Osteoblast (primary cell): ENCODE data around the gene CCDC170. TPM values are rescaled to one million over a fixed set of nuclear protein-coding genes. Genes with fewer than 3 reads are reported as not detected.

Experiments
- DNase-seq: peaks from one replicate; pipeline ENCODE4 v3.0.0; 2011; ENCODE audit warnings: low spot score, mixed read lengths; ENCODE audit not compliant: insufficient read length; ENCODE audit errors: missing footprints
- H2AFZ ChIP-seq: 2 replicates; pipeline ENCODE4 v1.6.0; 2011; ENCODE audit warnings: mild to moderate bottlenecking, low read length
- H3K27ac ChIP-seq: 2 replicates; pipeline ENCODE4 v1.5.1; 2011; ENCODE audit warnings: mild to moderate bottlenecking, low read depth, low read length, moderate library complexity
- H3K27me3 ChIP-seq: 2 replicates; pipeline ENCODE4 v1.6.0; 2012; ENCODE audit warnings: mild to moderate bottlenecking, control low read depth, inconsistent platforms, low read length, moderate library complexity; ENCODE audit not compliant: insufficient read depth
- H3K36me3 ChIP-seq: 2 replicates; pipeline ENCODE4 v1.5.1; 2011; ENCODE audit warnings: mild to moderate bottlenecking, low read length, control low read depth, moderate library complexity; ENCODE audit not compliant: insufficient read depth
- H3K4me1 ChIP-seq: 2 replicates; pipeline ENCODE4 v1.5.1; 2011; ENCODE audit warnings: mild to moderate bottlenecking, low read length, control low read depth, moderate library complexity; ENCODE audit not compliant: insufficient read depth
- H3K4me2 ChIP-seq: 2 replicates; pipeline ENCODE4 v1.6.0; 2011; ENCODE audit warnings: mild to moderate bottlenecking, low read length; ENCODE audit not compliant: insufficient read depth
- H3K4me3 ChIP-seq: fragments of 200-600 bp; sonication (generic); 3 replicates; pipeline ENCODE4 v1.5.1; 2012; ENCODE audit warnings: mild to moderate bottlenecking, low read length, inconsistent platforms; ENCODE audit not compliant: insufficient read depth
- H3K79me2 ChIP-seq: 2 replicates; pipeline ENCODE4 v1.6.0; 2012; ENCODE audit warnings: mild to moderate bottlenecking, low read length, control low read depth, inconsistent platforms; ENCODE audit not compliant: insufficient read depth
- H3K9me3 ChIP-seq: 2 replicates; pipeline ENCODE4 v1.5.1; 2011; ENCODE audit warnings: low read depth, low read length, control low read depth
- H4K20me1 ChIP-seq: 2 replicates; pipeline ENCODE4 v1.6.0; 2012; ENCODE audit warnings: mild to moderate bottlenecking, low read length, control low read depth; ENCODE audit not compliant: insufficient read depth
- total RNA-seq: library from RNA; depleted of rRNA; stranded (reverse); fragments of >200 nt; gene quantifications from 2 replicates; pipeline ENCODE4 v1.2.3, GENCODE V29; 2012
- TF ChIP-seq, protein P1 (sequence below): IDR thresholded peaks from 2 replicates; pipeline ENCODE4 v1.5.1; 2011; ENCODE audit warnings: mild to moderate bottlenecking, low read depth, low read length, moderate library complexity; ENCODE audit errors: extremely low read depth

The CCDC170 gene
- total RNA-seq, 1 donor = 1.8 TPM

GRCh38 chr6:151523034-151523433, 29.2 kb downstream of the CCDC170 start:
- Histone ChIP-seq H3K36me3 (no peaks in the 10 kb centered on the region), H3K4me3 (no peak overlapping the region), H2AFZ (no peak overlapping the region), H3K27ac (no peak overlapping the region), H3K4me2 (no peak overlapping the region), H3K4me1 (no peaks in the 10 kb centered on the region), H3K27me3 (no peaks in the 10 kb centered on the region), H4K20me1 (no peaks in the 10 kb centered on the region), H3K79me2 (no peaks in the 10 kb centered on the region), H3K9me3 (no peaks in the 10 kb centered on the region)
- DNase-seq = no peak
- TF ChIP-seq, protein P1, sequence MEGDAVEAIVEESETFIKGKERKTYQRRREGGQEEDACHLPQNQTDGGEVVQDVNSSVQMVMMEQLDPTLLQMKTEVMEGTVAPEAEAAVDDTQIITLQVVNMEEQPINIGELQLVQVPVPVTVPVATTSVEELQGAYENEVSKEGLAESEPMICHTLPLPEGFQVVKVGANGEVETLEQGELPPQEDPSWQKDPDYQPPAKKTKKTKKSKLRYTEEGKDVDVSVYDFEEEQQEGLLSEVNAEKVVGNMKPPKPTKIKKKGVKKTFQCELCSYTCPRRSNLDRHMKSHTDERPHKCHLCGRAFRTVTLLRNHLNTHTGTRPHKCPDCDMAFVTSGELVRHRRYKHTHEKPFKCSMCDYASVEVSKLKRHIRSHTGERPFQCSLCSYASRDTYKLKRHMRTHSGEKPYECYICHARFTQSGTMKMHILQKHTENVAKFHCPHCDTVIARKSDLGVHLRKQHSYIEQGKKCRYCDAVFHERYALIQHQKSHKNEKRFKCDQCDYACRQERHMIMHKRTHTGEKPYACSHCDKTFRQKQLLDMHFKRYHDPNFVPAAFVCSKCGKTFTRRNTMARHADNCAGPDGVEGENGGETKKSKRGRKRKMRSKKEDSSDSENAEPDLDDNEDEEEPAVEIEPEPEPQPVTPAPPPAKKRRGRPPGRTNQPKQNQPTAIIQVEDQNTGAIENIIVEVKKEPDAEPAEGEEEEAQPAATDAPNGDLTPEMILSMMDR = no peak

GRCh38 chr6:151524059-151524458, 30.2 kb downstream of the CCDC170 start:
- no peaks in the 10 kb centered on the region for H3K4me1 ChIP-seq
- no peak for DNase-seq
- H3K79me2 ChIP-seq = no peaks in the 10 kb centered on the region
- H4K20me1 ChIP-seq = no peaks in the 10 kb centered on the region
- no peak overlapping the region for H2AFZ ChIP-seq
- H3K27me3 ChIP-seq = no peaks in the 10 kb centered on the region
- no peaks in the 10 kb centered on the region for H3K36me3 ChIP-seq
- H3K4me3 ChIP-seq = no peak overlapping the region
- H3K27ac ChIP-seq = no peak overlapping the region
- no peak overlapping the region for H3K4me2 ChIP-seq
- TF ChIP-seq, protein P1 = no peak
- H3K9me3 ChIP-seq = no peaks in the 10 kb centered on the region

- no peaks in the 10 kb centered on the region for H4K20me1 ChIP-seq
- no peaks in the 10 kb centered on the region for H3K36me3 ChIP-seq
- peaks cover 36% of the 10 kb centered on the region for H3K4me1 ChIP-seq
- H3K27me3 ChIP-seq = no peaks in the 10 kb centered on the region
- peak overlapping the region; percentile 16 for H2AFZ ChIP-seq
- H3K9me3 ChIP-seq = no peaks in the 10 kb centered on the region
- TF ChIP-seq, protein P1 = no peak
- peak overlapping the region; percentile 70 for H3K4me2 ChIP-seq
- peak; percentile 71 for DNase-seq
- H3K4me3 ChIP-seq = peak overlapping the region; percentile 4
- peak overlapping the region; percentile 84 for H3K27ac ChIP-seq
- no peaks in the 10 kb centered on the region for H3K79me2 ChIP-seq
Observed at GRCh38 chr6:151534576-151534975, 40.8 kb downstream of the CCDC170 start.

DNA sequence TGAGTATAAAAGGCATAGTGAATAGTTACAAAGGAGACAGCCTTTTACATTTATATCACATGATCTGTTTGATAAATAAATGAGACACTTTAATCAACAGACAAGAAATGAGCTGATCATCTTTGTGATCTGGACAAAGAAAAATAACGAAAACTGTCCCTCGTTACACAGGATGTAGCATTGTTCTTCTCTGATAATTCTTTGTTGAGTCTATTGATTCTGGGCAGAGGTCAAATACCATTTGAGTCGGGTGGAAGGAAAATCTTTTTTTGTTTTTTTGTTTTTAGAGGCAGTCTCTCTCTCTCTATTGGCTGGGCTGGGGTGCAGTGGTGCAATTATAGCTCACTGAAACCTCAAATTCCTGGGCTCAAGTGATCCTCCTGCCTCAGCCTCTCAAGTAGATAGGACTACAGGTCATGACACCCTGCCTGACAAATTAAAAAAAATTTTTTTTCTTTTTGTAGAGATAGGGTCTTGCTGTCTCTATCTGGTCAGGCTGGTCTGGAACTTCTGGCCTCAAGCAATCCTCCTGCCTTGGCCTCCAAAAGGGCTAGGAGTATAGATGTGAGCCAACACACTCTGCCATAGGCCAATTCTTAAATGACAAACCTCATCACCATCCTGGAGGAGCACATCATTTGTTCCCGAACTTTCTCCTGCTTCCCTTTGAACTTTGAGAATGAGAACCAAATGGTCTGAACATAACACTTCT, 41.8 kb downstream of the CCDC170 start:
- Histone ChIP-seq H4K20me1 (no peaks in the 10 kb centered on the region), H3K4me1 (peaks cover 36% of the 10 kb centered on the region), H3K27ac (peak overlapping the region; percentile 84), H3K4me3 (peak overlapping the region; percentile 6), H3K79me2 (no peaks in the 10 kb centered on the region), H2AFZ (peak overlapping the region; percentile 10), H3K9me3 (no peaks in the 10 kb centered on the region), H3K27me3 (no peaks in the 10 kb centered on the region), H3K36me3 (no peaks in the 10 kb centered on the region), H3K4me2 (peak overlapping the region; percentile 42)
- DNase-seq = no peak
- TF ChIP-seq, protein P1 = no peak
